Measurements from ENCODE around the gene ATP2B3.

The ATP2B3 gene

GRCh38 chrX:153478746-153479145 lies 38.7 kb upstream of the ATP2B3 start:
- Histone ChIP-seq H3K36me3 (ENCODE audit: insufficient read depth, insufficient read length, low read length) (no peaks in the 10 kb centered on the region), H3K9ac (ENCODE audit: insufficient read length, low read depth) (no peak overlapping the region), H3K4me3 (ENCODE audit: insufficient read length, low read depth) (no peak overlapping the region), H3K27me3 (ENCODE audit: insufficient read depth, insufficient read length) (no peaks in the 10 kb centered on the region), H3K4me1 (ENCODE audit: insufficient read depth, insufficient read length) (no peaks in the 10 kb centered on the region), H3K9me3 (ENCODE audit: insufficient read depth, low read length) (no peaks in the 10 kb centered on the region)
- TF ChIP-seq SUZ12 (IDR thresholded peaks at IDR 0.05; ENCODE audit: extremely low read depth, insufficient read depth, insufficient read length) (no peak), YY1 (IDR thresholded peaks at IDR 0.05; ENCODE audit: insufficient read depth, insufficient read length) (no peak), ZNF274 (IDR thresholded peaks at IDR 0.05; ENCODE audit: low read depth, low read length) (no peak)
- no peak for DNase-seq (ENCODE audit: low read depth, low spot score)

DNA sequence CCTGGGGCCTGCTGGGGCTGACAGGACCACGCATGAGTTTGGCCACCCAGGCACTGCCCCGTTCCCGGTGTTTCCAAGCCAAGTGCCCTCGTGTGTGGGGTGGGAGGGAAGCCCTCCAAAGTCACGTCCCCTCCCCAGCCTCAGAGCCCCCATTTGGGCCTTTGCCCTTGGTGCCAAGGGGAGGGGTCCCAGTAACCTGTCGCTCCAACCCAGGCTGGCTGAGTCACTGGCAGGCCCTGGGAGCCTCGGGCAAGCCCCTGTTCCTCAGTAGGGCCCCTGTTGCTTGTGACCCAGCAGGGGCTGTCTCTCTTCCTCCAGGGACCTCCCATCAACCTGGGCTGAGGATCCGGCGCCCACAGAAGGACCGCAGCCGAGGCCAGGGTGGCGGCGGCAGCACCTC lies 36.4 kb upstream of the ATP2B3 start:
- no peaks in the 10 kb centered on the region for H3K9me3 ChIP-seq (ENCODE audit: insufficient read depth, low read length)
- H3K4me1 ChIP-seq (ENCODE audit: insufficient read depth, insufficient read length), result no peaks in the 10 kb centered on the region
- no peak overlapping the region for H3K4me3 ChIP-seq (ENCODE audit: insufficient read length, low read depth)
- H3K9ac ChIP-seq (ENCODE audit: insufficient read length, low read depth), result no peak overlapping the region
- no peaks in the 10 kb centered on the region for H3K27me3 ChIP-seq (ENCODE audit: insufficient read depth, insufficient read length)
- no peak for TF ChIP-seq SUZ12 (IDR thresholded peaks at IDR 0.05; ENCODE audit: extremely low read depth, insufficient read depth, insufficient read length)
- TF ChIP-seq ZNF274 (IDR thresholded peaks at IDR 0.05; ENCODE audit: low read depth, low read length), result no peak
- no peak for TF ChIP-seq YY1 (IDR thresholded peaks at IDR 0.05; ENCODE audit: insufficient read depth, insufficient read length)
- DNase-seq (ENCODE audit: low read depth, low spot score), result no peak
- H3K36me3 ChIP-seq (ENCODE audit: insufficient read depth, insufficient read length, low read length), result no peaks in the 10 kb centered on the region

DNA sequence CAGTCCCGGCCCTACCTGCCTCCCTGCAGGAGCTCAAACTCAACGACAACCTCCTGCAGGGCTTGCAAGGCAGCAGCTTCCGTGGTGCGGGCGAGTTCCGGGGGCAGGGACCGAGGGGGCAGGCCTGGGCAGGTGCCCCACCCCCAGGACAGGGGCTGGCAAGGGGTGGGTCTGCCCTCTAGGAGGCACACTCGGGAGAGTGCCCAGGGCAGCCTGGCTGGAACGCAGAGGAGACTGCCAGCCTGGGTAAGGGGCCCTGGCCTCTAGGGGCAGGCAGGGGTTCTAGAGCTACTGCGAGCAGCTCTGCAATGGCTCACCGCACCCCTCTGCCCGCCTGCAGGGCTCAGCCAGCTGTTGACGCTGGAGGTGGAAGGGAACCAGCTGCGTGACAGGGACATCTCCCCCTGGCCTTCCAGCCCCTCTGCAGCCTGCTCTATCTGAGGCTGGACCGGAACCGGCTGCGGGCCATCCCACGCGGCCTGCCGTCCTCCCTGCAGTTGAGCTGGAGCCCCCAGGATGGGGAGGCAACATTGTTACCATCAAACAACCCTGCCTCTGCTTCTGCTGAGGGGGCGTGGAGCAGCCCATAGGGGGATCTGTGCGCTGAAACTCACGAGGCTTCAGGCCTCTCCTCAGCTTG lies 34.9 kb upstream of the ATP2B3 start:
- no peak overlapping the region for H3K4me3 ChIP-seq (ENCODE audit: insufficient read length, low read depth)
- no peak for DNase-seq (ENCODE audit: low read depth, low spot score)
- H3K9ac ChIP-seq (ENCODE audit: insufficient read length, low read depth), result no peak overlapping the region
- TF ChIP-seq YY1 (IDR thresholded peaks at IDR 0.05; ENCODE audit: insufficient read depth, insufficient read length), result no peak
- TF ChIP-seq SUZ12 (IDR thresholded peaks at IDR 0.05; ENCODE audit: extremely low read depth, insufficient read depth, insufficient read length), result no peak
- no peak for TF ChIP-seq ZNF274 (IDR thresholded peaks at IDR 0.05; ENCODE audit: low read depth, low read length)
- no peaks in the 10 kb centered on the region for H3K9me3 ChIP-seq (ENCODE audit: insufficient read depth, low read length)
- H3K27me3 ChIP-seq (ENCODE audit: insufficient read depth, insufficient read length), result no peaks in the 10 kb centered on the region
- H3K36me3 ChIP-seq (ENCODE audit: insufficient read depth, insufficient read length, low read length), result no peaks in the 10 kb centered on the region
- H3K4me1 ChIP-seq (ENCODE audit: insufficient read depth, insufficient read length), result peaks cover 2% of the 10 kb centered on the region

DNA sequence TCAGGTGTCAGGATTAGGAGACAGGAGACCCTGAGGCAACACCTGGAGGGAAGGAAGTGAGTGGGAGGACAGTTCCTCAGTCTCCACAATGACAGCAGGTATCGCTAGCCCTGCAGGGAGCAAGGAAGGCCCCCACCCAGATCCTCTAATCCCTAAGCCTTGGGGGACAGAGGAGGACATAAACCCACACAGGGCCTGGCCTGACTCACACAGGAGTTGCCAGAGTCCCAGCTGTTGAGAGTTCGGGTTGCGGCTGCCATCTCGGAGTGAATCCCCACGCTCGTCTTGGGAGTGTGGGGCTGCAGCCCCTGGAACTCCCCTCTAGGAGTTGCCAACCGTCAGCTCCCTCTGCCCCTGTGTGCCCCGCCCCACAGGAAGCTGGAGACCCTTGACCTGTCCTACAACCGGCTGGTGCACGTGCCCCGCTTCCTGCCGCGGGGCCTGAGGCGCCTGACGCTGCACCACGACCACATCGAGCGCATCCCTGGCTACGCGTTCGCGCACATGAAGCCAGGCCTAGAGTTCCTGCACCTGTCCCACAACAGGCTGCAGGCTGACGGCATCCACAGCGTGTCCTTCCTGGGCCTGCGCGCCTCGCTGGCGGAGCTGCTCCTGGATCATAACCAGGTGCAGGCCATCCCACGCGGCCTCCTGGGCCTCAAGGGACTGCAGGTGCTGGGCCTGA lies 31.9 kb upstream of the ATP2B3 start:
- TF ChIP-seq SUZ12 (IDR thresholded peaks at IDR 0.05; ENCODE audit: extremely low read depth, insufficient read depth, insufficient read length), result no peak
- no peak for TF ChIP-seq YY1 (IDR thresholded peaks at IDR 0.05; ENCODE audit: insufficient read depth, insufficient read length)
- no peak for TF ChIP-seq ZNF274 (IDR thresholded peaks at IDR 0.05; ENCODE audit: low read depth, low read length)

DNA sequence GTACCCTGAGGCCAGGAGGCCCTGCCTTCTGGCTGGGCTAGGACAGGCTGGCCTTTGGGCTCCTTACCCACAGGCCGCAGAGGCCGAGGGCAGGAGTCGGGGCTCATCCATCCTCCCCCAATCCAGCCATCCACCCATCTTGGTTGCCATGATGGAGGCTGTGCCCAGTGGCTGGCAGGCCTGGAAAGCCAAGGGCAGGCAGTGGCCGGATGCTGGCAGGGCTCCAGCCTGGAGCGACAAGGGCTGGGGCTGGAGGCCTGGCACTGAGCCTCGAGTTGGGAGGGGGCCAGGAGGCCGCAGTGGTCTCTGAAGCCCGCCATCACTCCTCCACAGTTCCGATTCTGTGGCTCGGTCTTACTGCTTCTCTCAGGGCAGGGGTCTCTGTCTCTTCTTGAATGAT lies 31.3 kb upstream of the ATP2B3 start:
- DNase-seq (ENCODE audit: low read depth, low spot score), result no peak
- peaks cover 2% of the 10 kb centered on the region for H3K4me1 ChIP-seq (ENCODE audit: insufficient read depth, insufficient read length)
- TF ChIP-seq YY1 (IDR thresholded peaks at IDR 0.05; ENCODE audit: insufficient read depth, insufficient read length), result no peak
- no peak for TF ChIP-seq SUZ12 (IDR thresholded peaks at IDR 0.05; ENCODE audit: extremely low read depth, insufficient read depth, insufficient read length)
- TF ChIP-seq ZNF274 (IDR thresholded peaks at IDR 0.05; ENCODE audit: low read depth, low read length), result no peak
- H3K9me3 ChIP-seq (ENCODE audit: insufficient read depth, low read length), result no peaks in the 10 kb centered on the region
- no peaks in the 10 kb centered on the region for H3K36me3 ChIP-seq (ENCODE audit: insufficient read depth, insufficient read length, low read length)
- no peak overlapping the region for H3K9ac ChIP-seq (ENCODE audit: insufficient read length, low read depth)
- no peak overlapping the region for H3K4me3 ChIP-seq (ENCODE audit: insufficient read length, low read depth)
- H3K27me3 ChIP-seq (ENCODE audit: insufficient read depth, insufficient read length), result no peaks in the 10 kb centered on the region

More for the DNA sequence above, 31.9 kb upstream of the ATP2B3 start:
- no peak overlapping the region for H3K4me3 ChIP-seq (ENCODE audit: insufficient read length, low read depth)
- no peak for DNase-seq (ENCODE audit: low read depth, low spot score)
- H3K9me3 ChIP-seq (ENCODE audit: insufficient read depth, low read length), result no peaks in the 10 kb centered on the region
- peaks cover 2% of the 10 kb centered on the region for H3K4me1 ChIP-seq (ENCODE audit: insufficient read depth, insufficient read length)
- H3K36me3 ChIP-seq (ENCODE audit: insufficient read depth, insufficient read length, low read length), result no peaks in the 10 kb centered on the region
- no peaks in the 10 kb centered on the region for H3K27me3 ChIP-seq (ENCODE audit: insufficient read depth, insufficient read length)
- H3K9ac ChIP-seq (ENCODE audit: insufficient read length, low read depth), result no peak overlapping the region

DNA sequence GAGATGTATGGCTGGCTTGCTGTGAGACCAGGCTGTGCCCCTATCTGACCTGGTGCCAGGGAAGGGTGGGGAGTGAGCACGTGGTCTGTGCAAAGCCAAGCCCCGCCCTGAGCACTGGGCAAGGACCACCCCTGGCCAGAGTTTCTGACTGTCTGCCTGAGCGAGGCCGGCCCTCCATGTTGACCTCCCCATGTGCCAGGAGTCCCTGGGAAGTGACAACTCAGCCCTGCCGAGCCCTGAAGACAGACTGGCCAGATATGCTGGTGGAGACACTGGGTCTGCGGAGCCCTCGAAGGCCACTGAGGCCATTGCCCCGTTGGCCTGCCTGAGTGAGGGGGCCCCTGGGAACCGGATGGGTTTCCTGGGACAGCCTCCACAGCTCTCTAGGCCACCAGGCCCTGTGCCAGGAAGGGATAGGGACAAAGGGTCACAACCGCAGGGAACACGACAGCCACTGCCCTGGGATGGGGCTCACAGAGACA lies 29.8 kb upstream of the ATP2B3 start:
- Histone ChIP-seq H3K9ac (ENCODE audit: insufficient read length, low read depth) (no peak overlapping the region), H3K4me1 (ENCODE audit: insufficient read depth, insufficient read length) (peaks cover 2% of the 10 kb centered on the region), H3K4me3 (ENCODE audit: insufficient read length, low read depth) (no peak overlapping the region), H3K36me3 (ENCODE audit: insufficient read depth, insufficient read length, low read length) (no peaks in the 10 kb centered on the region), H3K27me3 (ENCODE audit: insufficient read depth, insufficient read length) (no peaks in the 10 kb centered on the region), H3K9me3 (ENCODE audit: insufficient read depth, low read length) (no peaks in the 10 kb centered on the region)
- DNase-seq (ENCODE audit: low read depth, low spot score), result no peak
- TF ChIP-seq SUZ12 (IDR thresholded peaks at IDR 0.05; ENCODE audit: extremely low read depth, insufficient read depth, insufficient read length) (no peak), ZNF274 (IDR thresholded peaks at IDR 0.05; ENCODE audit: low read depth, low read length) (no peak), YY1 (IDR thresholded peaks at IDR 0.05; ENCODE audit: insufficient read depth, insufficient read length) (no peak)

DNA sequence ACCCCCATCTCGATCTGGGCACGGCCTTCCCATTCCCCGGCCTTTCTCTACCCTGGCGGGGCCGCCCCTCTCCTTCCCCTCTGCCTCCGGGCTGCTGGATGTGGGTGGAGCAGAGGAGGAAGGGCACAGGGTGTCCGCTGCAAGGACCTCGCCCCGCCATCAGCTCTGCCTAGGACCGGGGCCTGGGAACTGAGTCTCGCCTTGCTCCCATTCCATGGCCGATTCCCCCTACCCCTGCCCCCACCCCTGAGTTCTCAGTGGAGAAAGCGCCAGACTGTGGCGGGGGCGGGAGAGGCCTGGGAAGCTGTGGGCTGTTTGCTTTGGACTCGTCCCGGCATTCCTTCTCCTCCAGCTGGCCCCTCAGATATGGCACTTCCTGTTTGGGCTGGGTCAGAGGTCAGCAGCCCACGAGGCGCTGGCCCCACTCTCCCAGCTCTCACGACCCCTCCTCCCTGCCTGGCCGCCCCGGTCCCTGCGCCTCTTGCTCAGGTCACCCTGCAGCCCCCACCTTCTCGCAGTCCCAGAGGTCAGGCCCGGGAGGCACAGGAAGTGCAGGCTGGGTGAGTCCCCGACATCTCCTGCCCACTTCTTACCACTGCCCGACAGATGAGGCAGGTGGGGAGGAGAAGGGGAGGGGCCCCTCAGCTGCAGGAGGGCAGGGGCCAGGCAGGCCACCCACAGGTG lies 29.1 kb upstream of the ATP2B3 start:
- Histone ChIP-seq H3K36me3 (ENCODE audit: insufficient read depth, insufficient read length, low read length) (no peaks in the 10 kb centered on the region), H3K4me3 (ENCODE audit: insufficient read length, low read depth) (no peak overlapping the region), H3K4me1 (ENCODE audit: insufficient read depth, insufficient read length) (peaks cover 2% of the 10 kb centered on the region), H3K9me3 (ENCODE audit: insufficient read depth, low read length) (no peaks in the 10 kb centered on the region), H3K27me3 (ENCODE audit: insufficient read depth, insufficient read length) (no peaks in the 10 kb centered on the region), H3K9ac (ENCODE audit: insufficient read length, low read depth) (no peak overlapping the region)
- DNase-seq (ENCODE audit: low read depth, low spot score), result no peak
- TF ChIP-seq ZNF274 (IDR thresholded peaks at IDR 0.05; ENCODE audit: low read depth, low read length) (no peak), YY1 (IDR thresholded peaks at IDR 0.05; ENCODE audit: insufficient read depth, insufficient read length) (no peak), SUZ12 (IDR thresholded peaks at IDR 0.05; ENCODE audit: extremely low read depth, insufficient read depth, insufficient read length) (no peak)

Data from NT2/D1 (cell line).